Measurements from ENCODE around the gene ZBTB22. TPM values are rescaled to one million over a fixed set of nuclear protein-coding genes. Genes with fewer than 3 reads are reported as not detected.

The ZBTB22 gene
- total RNA-seq, 1 donor from 2014 or later, result 8.2 TPM

GRCh38 chr6:33298773-33299236 lies 18.7 kb downstream of the ZBTB22 start, which contains the start of gene RGL2:
RGL2 (minus strand) TSS chr6:33298942; CDS start chr6:33298610, 332 bp downstream.
- no peak for DNase-seq (ENCODE audit: low read depth)

GRCh38 chr6:33297956-33298772 lies 19.4 kb downstream of the ZBTB22 start:
- DNase-seq (ENCODE audit: low read depth), result no peak
- H3K4me3 ChIP-seq (ENCODE audit: low read depth, low read length), result peak overlapping the region; percentile 78
- TF ChIP-seq, protein P1, sequence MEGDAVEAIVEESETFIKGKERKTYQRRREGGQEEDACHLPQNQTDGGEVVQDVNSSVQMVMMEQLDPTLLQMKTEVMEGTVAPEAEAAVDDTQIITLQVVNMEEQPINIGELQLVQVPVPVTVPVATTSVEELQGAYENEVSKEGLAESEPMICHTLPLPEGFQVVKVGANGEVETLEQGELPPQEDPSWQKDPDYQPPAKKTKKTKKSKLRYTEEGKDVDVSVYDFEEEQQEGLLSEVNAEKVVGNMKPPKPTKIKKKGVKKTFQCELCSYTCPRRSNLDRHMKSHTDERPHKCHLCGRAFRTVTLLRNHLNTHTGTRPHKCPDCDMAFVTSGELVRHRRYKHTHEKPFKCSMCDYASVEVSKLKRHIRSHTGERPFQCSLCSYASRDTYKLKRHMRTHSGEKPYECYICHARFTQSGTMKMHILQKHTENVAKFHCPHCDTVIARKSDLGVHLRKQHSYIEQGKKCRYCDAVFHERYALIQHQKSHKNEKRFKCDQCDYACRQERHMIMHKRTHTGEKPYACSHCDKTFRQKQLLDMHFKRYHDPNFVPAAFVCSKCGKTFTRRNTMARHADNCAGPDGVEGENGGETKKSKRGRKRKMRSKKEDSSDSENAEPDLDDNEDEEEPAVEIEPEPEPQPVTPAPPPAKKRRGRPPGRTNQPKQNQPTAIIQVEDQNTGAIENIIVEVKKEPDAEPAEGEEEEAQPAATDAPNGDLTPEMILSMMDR (conservative IDR thresholded peaks at IDR 0.05; ENCODE audit: low read depth, low read length), result peak; percentile 14

More at GRCh38 chr6:33298773-33299236, 18.7 kb downstream of the ZBTB22 start, which contains the start of gene RGL2:
- TF ChIP-seq, protein P1 (conservative IDR thresholded peaks at IDR 0.05; ENCODE audit: low read depth, low read length), result no peak
- H3K4me3 ChIP-seq (ENCODE audit: low read depth, low read length), result peak within 1 kb of the TSS; percentile 78

DNA sequence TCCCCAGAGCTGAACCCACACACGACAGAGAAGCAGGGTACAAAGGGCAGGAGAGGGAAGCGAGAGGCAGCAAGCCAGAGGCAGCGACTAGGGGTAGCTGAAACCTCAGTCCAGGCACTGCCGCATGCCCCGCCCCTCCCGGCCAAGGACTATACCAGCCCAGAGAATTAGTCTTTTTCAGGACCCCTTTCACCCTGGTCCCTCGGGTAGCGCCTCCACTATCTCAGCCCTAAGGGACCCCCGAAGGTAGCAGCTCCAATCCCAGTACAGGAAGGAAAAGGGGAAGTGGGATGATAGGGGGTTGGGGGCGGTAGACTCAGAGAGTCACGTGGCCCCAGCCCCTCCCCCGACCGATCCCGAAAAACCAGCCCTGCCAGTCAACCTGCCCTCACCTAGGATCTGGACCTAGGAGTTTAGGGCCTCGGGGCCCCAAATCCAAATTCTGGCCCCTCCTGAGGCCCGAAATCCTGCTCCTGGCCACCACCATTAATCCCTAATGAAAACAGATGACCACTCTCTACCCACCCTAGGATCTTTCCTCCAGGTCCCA lies 20.1 kb downstream of the ZBTB22 start:
- no peak for DNase-seq (ENCODE audit: low read depth)
- TF ChIP-seq, protein P1 (conservative IDR thresholded peaks at IDR 0.05; ENCODE audit: low read depth, low read length), result no peak
- peak overlapping the region; percentile 78 for H3K4me3 ChIP-seq (ENCODE audit: low read depth, low read length)

- TF ChIP-seq, protein P1 (conservative IDR thresholded peaks at IDR 0.05; ENCODE audit: low read depth, low read length), result no peak
- no peak for DNase-seq (ENCODE audit: low read depth)
- H3K4me3 ChIP-seq (ENCODE audit: low read depth, low read length), result peak overlapping the region; percentile 78
Observed at GRCh38 chr6:33296797-33297405, 20.6 kb downstream of the ZBTB22 start.

DNA sequence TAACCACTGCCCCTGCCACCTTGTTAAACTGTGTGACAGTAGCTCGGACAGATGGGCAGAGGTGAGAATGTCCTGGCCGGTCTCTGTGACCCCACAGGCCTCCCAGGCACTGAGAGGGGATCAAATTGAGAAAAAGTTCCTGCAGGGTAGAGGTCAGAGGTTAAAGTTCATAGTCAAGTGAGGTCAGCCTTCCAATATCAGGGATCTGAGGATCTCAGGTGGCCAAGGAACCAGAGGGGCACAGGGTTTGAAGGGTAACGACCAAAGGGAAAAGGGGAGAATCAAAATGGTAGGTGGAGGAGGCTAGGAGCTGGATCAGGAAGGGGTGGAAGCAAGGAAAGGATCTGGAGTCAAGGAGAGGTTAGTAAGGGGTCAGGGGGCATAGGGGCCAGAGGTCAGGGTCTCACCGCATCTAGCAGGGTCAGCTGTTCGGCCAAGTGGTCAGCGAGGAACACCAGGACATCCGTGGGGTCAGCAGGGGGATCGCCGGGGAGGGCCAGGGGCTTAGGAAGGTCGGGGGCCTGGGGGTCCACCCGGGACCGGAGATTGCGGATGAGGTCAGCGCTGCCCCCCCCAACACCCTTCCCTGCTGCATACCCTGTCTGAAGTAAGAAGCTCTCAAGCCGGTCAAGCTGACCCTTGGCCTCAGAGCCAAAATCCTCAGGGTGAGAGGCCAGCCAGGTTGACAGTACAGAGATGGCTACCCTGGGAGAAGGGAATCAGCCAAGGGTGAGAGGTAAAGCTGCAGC lies 21.7 kb downstream of the ZBTB22 start:
- H3K4me3 ChIP-seq (ENCODE audit: low read depth, low read length), result no peak overlapping the region
- TF ChIP-seq, protein P1 (conservative IDR thresholded peaks at IDR 0.05; ENCODE audit: low read depth, low read length), result no peak
- no peak for DNase-seq (ENCODE audit: low read depth)

- TF ChIP-seq, protein P1 (conservative IDR thresholded peaks at IDR 0.05; ENCODE audit: low read depth, low read length), result no peak
Observed at GRCh38 chr6:33294086-33294823, 23.3 kb downstream of the ZBTB22 start.

More at GRCh38 chr6:33294086-33294823, 23.3 kb downstream of the ZBTB22 start:
- DNase-seq (ENCODE audit: low read depth), result no peak
- no peak overlapping the region for H3K4me3 ChIP-seq (ENCODE audit: low read depth, low read length)
